ENCODE data around the gene ENG. TPM values are rescaled to one million over a fixed set of nuclear protein-coding genes. Genes with fewer than 3 reads are reported as not detected.

The ENG gene
- total and polyA plus RNA-seq, 11 donors = 116 to 252 (median 144) TPM

DNA sequence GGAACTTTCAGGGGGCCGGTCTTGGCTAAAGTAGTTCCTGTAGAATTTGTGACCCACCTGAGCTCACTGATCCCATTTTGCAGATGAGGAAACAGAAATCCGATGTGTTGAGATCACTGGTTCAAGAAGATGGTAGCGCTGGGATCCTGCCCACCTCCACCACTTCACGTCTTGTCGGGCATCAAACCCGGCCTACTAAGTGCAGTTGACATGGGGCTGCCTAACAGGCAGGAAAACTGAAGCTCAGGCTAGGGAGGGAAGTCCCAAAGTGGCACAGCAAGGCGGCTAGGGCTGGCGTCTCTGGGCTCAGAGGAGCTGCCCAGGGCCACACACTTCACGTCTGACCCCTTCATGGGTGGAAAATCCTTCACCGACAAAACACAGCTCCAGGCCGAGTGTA, 502 bp upstream of the ENG start:
- peak overlapping the region in 11 of 12 donors; percentile 49 to 94 (median 88) for H3K4me3 ChIP-seq
- intact Hi-C loops (cut with DNase I) = loop anchor here in 2 of 10 donors (5.0 to 10.0 kb wide), 2 partner anchors 90 to 93 kb away; no protein-coding TSS in a partner anchor

DNA sequence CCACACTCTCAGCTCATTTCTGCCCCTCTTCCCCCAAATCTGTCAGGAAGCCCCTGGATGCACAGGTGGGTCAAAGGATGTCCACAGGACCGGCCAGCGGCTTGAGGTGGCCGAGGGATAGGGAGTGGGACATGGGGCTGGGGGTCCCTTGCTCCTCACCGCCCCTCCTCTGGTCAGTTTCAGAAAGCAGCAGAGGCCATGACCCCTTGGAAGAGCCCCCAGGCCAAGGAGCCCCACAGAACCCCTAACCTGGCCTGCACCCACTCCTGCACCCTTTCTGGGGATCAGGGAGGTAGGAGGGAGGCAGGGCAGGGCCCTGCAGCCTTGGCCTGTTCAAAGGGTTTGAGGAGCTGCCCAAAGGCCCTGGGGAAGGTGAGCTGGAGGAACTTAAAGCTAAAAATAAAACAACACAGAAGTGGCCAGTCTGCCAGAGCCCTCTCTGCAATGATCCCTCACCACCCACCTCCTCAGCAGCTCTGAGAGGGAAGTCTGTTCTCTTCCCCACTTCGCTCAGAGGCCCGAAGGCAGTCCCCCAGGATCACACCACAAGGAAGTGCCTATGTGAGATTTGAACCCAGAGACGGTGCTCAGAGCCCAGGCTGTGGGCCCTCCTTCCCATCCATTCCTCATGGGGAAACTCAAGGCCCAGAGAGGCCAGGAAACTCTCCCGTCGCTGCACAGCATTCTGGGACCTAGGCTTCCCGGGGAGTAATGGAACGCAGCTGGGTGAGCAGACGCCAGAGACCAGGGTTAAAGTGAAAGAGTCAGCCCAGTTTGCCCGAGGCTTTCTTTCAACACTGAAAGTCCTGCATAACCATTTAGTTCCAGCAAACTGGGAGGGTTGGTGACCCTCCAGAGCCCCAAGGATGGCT, 910 bp downstream of the ENG start:
- H3K4me3 ChIP-seq = peak overlapping the region; percentile 49 to 94 (median 88)
- H3K27ac ChIP-seq = peak overlapping the region; percentile 85 to 98 (median 95)
- ATAC-seq = peak in 1 of 4 donors; percentile 0
- WGBS, 4 donors = 33 to 37% (median 35%) methylated on average over 13 of the region's 13 CpGs
- peaks cover 9 to 68% (median 43%) of the 10 kb centered on the region in 12 donors for H3K4me1 ChIP-seq
- H3K36me3 ChIP-seq = peaks cover 0 to 39% (median 31%) of the 10 kb centered on the region in 9 donors
- peaks cover 0 to 16% (median 7%) of the 10 kb centered on the region in 12 donors for H3K9me3 ChIP-seq
- intact Hi-C loops (cut with DNase I) = loop anchor here in 1 of 10 donors (10.0 kb wide), 1 partner anchor 89 kb away; no protein-coding TSS in a partner anchor
- no peak for TF ChIP-seq POLR2A (IDR thresholded peaks at IDR 0.05)
- TF ChIP-seq, protein P1, sequence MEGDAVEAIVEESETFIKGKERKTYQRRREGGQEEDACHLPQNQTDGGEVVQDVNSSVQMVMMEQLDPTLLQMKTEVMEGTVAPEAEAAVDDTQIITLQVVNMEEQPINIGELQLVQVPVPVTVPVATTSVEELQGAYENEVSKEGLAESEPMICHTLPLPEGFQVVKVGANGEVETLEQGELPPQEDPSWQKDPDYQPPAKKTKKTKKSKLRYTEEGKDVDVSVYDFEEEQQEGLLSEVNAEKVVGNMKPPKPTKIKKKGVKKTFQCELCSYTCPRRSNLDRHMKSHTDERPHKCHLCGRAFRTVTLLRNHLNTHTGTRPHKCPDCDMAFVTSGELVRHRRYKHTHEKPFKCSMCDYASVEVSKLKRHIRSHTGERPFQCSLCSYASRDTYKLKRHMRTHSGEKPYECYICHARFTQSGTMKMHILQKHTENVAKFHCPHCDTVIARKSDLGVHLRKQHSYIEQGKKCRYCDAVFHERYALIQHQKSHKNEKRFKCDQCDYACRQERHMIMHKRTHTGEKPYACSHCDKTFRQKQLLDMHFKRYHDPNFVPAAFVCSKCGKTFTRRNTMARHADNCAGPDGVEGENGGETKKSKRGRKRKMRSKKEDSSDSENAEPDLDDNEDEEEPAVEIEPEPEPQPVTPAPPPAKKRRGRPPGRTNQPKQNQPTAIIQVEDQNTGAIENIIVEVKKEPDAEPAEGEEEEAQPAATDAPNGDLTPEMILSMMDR (IDR thresholded peaks at IDR 0.05) = no peak
- no peaks in the 10 kb centered on the region for H3K27me3 ChIP-seq
- no peak for DNase-seq

More for the DNA sequence above, 502 bp upstream of the ENG start:
- Histone ChIP-seq H3K27me3 (no peaks in the 10 kb centered on the region), H3K27ac (peak overlapping the region; percentile 85 to 98 (median 95)), H3K9me3 (peaks cover 0 to 2% (median 0%) of the 10 kb centered on the region in 12 donors), H3K36me3 (peaks cover 0 to 26% (median 19%) of the 10 kb centered on the region in 9 donors), H3K4me1 (peaks cover 21 to 82% (median 55%) of the 10 kb centered on the region in 12 donors)
- TF ChIP-seq, protein P1 (IDR thresholded peaks at IDR 0.05) = no peak
- TF ChIP-seq POLR2A (IDR thresholded peaks at IDR 0.05) = no peak
- ATAC-seq (no peak), DNase-seq (no peak)
- 54 to 67% (median 62%) methylated on average over 9 to 11 of the region's 11 CpGs for WGBS, 4 donors

DNA sequence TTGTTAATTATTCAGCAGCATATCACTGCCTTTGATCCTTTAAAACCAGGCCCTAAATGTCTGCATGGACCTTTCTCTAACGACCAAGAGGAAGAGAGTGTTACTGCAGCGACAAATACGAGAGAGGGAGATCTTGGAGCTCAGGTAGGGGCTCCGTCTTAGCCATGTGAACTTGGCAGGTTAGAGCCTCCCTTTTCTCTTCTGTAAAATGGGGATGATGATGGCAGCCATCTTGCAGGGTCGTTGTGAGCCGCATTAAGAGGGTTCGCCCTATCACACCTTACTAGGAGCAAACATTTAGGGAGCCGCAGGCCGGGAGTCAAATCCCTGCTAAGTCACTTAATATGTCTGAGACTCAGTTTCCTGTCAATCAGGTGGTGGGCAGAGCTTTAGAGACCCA, 1.6 kb downstream of the ENG start:
- WGBS, 4 donors = 50 to 63% (median 54%) methylated on average over 7 to 9 of the region's 9 CpGs
- Histone ChIP-seq H3K4me1 (peaks cover 6 to 64% (median 41%) of the 10 kb centered on the region in 12 donors), H3K9me3 (peaks cover 0 to 17% (median 7%) of the 10 kb centered on the region in 12 donors), H3K27ac (peak overlapping the region; percentile 85 to 98 (median 95)), H3K36me3 (peaks cover 0 to 46% (median 36%) of the 10 kb centered on the region in 9 donors), H3K27me3 (no peaks in the 10 kb centered on the region), H3K4me3 (peak overlapping the region; percentile 49 to 94 (median 88))
- DNase-seq = no peak
- no peak for ATAC-seq
- TF ChIP-seq, protein P1 (IDR thresholded peaks at IDR 0.05) = no peak
- TF ChIP-seq POLR2A (IDR thresholded peaks at IDR 0.05) = no peak
- intact Hi-C loops (cut with DNase I) = loop anchor here in 1 of 10 donors (10.0 kb wide), 1 partner anchor 88 kb away; no protein-coding TSS in a partner anchor

Measured in heart left ventricle (tissue), 16 donors.